Measurements from ENCODE around the gene ICOSLG.

ICOSLG gene

DNA sequence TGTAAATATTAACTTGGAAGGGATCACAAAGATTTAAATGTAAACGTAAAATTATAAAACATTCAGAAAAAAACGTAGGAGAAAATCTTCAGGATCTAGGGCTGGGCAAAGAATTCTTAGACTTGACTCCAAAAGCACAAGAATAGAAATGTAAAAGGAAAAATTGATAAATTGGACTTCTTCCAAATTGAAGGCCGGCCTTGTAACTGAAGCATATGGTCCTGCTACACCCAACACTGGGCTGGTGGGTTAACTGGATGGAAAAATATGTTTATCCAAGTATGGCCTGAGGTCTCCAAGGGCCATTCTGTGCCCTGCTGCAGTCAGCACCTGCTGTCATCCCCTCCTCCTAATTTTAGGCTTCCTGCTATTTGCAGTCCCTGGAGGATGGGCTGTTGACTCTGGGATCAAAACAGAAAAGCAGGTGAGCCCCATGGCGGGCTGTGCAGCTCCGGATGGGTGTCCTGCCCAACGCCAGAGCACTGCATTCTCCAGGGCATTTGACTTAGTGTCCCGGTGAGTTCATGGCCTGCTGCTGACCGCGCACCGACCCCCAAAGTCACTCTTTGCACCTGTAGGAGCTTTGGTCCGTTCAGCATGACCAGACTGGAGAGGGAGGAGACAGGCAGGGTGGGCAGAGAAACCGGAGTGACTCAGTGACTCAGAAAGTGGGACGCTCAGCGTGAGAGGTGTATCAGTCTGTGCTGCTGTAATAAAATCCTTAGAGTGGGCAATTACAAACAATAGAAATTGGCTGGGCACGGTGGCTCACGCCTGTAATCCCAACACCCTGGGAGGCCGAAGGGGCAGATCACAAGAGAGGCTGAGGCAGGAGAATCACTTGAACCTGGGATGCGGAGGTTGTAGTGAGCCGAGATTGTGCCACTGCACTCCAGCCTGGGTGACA lies 38.9 kb upstream of the ICOSLG start:
- Histone ChIP-seq H3K4me2 (ENCODE audit: low read depth, low read length, poor library complexity, severe bottlenecking) (no peak overlapping the region), H3K9me3 (ENCODE audit: insufficient read depth, low read length) (no peaks in the 10 kb centered on the region), H3F3A (ENCODE audit: insufficient read depth) (no peaks in the 10 kb centered on the region), H3K79me2 (ENCODE audit: insufficient read depth, low read length) (no peaks in the 10 kb centered on the region), H3K36me3 (ENCODE audit: low read length) (no peaks in the 10 kb centered on the region), H3K27ac (ENCODE audit: low read depth, low read length) (no peak overlapping the region), H3K9ac (ENCODE audit: low read length) (no peak overlapping the region), H4K20me1 (ENCODE audit: low read depth, low read length) (no peaks in the 10 kb centered on the region), H2AFZ (ENCODE audit: low read depth, low read length, severe bottlenecking) (no peak overlapping the region), H3K9me2 (replicated peaks; ENCODE audit: insufficient read depth, low read length) (no peaks in the 10 kb centered on the region), H3K27me3 (ENCODE audit: low read length) (no peaks in the 10 kb centered on the region), H3K4me3 (ENCODE audit: insufficient read depth, low read length, poor library complexity, severe bottlenecking) (no peak overlapping the region)
- TF ChIP-seq CTCF (IDR thresholded peaks at IDR 0.05; ENCODE audit: insufficient read depth, low read length, poor library complexity, severe bottlenecking), result no peak
- no peak for TF ChIP-seq EZH2phosphoT487 (conservative IDR thresholded peaks at IDR 0.05; ENCODE audit: low read length)

DNA sequence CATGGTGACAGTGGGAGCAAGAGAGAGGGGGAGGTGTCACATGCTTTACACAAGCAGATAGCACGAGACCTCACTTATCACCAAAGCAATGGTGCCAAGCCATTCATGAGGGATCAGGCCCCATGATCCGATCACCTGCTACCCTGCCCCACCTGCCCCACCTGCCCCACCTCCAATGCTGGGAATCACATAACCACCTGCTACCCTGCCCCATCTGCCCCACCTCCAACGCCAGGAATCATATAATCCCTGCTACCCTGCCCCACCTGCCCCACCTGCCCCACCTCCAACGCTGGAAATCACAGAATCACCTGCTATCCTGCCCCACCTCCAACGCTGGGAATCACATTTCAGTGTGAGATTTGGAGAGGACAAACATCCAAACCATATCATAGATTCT lies 34.3 kb upstream of the ICOSLG start:
- no peaks in the 10 kb centered on the region for H3K79me2 ChIP-seq (ENCODE audit: insufficient read depth, low read length)
- H2AFZ ChIP-seq (ENCODE audit: low read depth, low read length, severe bottlenecking), result no peak overlapping the region

GRCh38 chr21:44273046-44273445 lies 32.3 kb upstream of the ICOSLG start:
- no peak overlapping the region for H3K4me2 ChIP-seq (ENCODE audit: low read depth, low read length, poor library complexity, severe bottlenecking)
- TF ChIP-seq CTCF (IDR thresholded peaks at IDR 0.05; ENCODE audit: insufficient read depth, low read length, poor library complexity, severe bottlenecking), result no peak
- TF ChIP-seq EZH2phosphoT487 (conservative IDR thresholded peaks at IDR 0.05; ENCODE audit: low read length), result no peak
- H3K36me3 ChIP-seq (ENCODE audit: low read length), result no peaks in the 10 kb centered on the region
- H3K79me2 ChIP-seq (ENCODE audit: insufficient read depth, low read length), result no peaks in the 10 kb centered on the region
- H3K9me2 ChIP-seq (replicated peaks; ENCODE audit: insufficient read depth, low read length), result no peaks in the 10 kb centered on the region
- H3F3A ChIP-seq (ENCODE audit: insufficient read depth), result no peaks in the 10 kb centered on the region
- H3K27me3 ChIP-seq (ENCODE audit: low read length), result no peaks in the 10 kb centered on the region
- no peaks in the 10 kb centered on the region for H3K9me3 ChIP-seq (ENCODE audit: insufficient read depth, low read length)
- no peak overlapping the region for H3K4me3 ChIP-seq (ENCODE audit: insufficient read depth, low read length, poor library complexity, severe bottlenecking)
- H4K20me1 ChIP-seq (ENCODE audit: low read depth, low read length), result no peaks in the 10 kb centered on the region
- H3K9ac ChIP-seq (ENCODE audit: low read length), result no peak overlapping the region
- H2AFZ ChIP-seq (ENCODE audit: low read depth, low read length, severe bottlenecking), result no peak overlapping the region
- H3K27ac ChIP-seq (ENCODE audit: low read depth, low read length), result no peak overlapping the region

More for the DNA sequence above, 34.3 kb upstream of the ICOSLG start:
- Histone ChIP-seq H3K27ac (ENCODE audit: low read depth, low read length) (no peak overlapping the region), H4K20me1 (ENCODE audit: low read depth, low read length) (no peaks in the 10 kb centered on the region), H3F3A (ENCODE audit: insufficient read depth) (no peaks in the 10 kb centered on the region), H3K9ac (ENCODE audit: low read length) (no peak overlapping the region), H3K9me3 (ENCODE audit: insufficient read depth, low read length) (no peaks in the 10 kb centered on the region), H3K4me3 (ENCODE audit: insufficient read depth, low read length, poor library complexity, severe bottlenecking) (no peak overlapping the region), H3K9me2 (replicated peaks; ENCODE audit: insufficient read depth, low read length) (no peaks in the 10 kb centered on the region), H3K36me3 (ENCODE audit: low read length) (no peaks in the 10 kb centered on the region), H3K27me3 (ENCODE audit: low read length) (no peaks in the 10 kb centered on the region), H3K4me2 (ENCODE audit: low read depth, low read length, poor library complexity, severe bottlenecking) (no peak overlapping the region)
- no peak for TF ChIP-seq EZH2phosphoT487 (conservative IDR thresholded peaks at IDR 0.05; ENCODE audit: low read length)
- TF ChIP-seq CTCF (IDR thresholded peaks at IDR 0.05; ENCODE audit: insufficient read depth, low read length, poor library complexity, severe bottlenecking), result no peak
